ENCODE results near the gene TRPT1. TPM values are rescaled to one million over a fixed set of nuclear protein-coding genes. Genes with fewer than 3 reads are reported as not detected.

The TRPT1 gene
- total and polyA plus RNA-seq, 2 experiments from 2014 or later = 36.9 to 52.2 TPM

GRCh38 chr11:64192434-64192833 lies 33.6 kb downstream of the TRPT1 start:
- Histone ChIP-seq H3K4me1 (ENCODE audit: insufficient read depth) (no peaks in the 10 kb centered on the region; the same call in 1 of the 2 replicates), H3K4me3 (no peak overlapping the region), H4K20me1 (replicated peaks; ENCODE audit: insufficient read depth) (peaks cover 75% of the 10 kb centered on the region), H3F3A (replicated peaks; ENCODE audit: low read depth) (peaks cover 58% of the 10 kb centered on the region; the same call in 1 of the 2 replicates), H3K36me3 (ENCODE audit: insufficient read depth) (peaks cover 64% of the 10 kb centered on the region), H3K4me2 (no peak overlapping the region), H3K9me2 (ENCODE audit: insufficient read depth) (no peaks in the 10 kb centered on the region), H3K27me3 (ENCODE audit: insufficient read depth) (no peaks in the 10 kb centered on the region), H3K79me2 (replicated peaks; ENCODE audit: insufficient read depth) (peaks cover 8% of the 10 kb centered on the region; the same call in 1 of the 2 replicates), H3K27ac (ENCODE audit: low read depth) (0 out of 2 replicates have a peak overlapping the region, but pooled peaks have one; percentile 79), H2AFZ (no peak overlapping the region)
- no peak for DNase-seq (ENCODE audit: low spot score)
- Mint-ChIP-seq H3K9me3 (no peaks in the 10 kb centered on the region), H3K4me1 (peaks cover 5% of the 10 kb centered on the region), H3K4me3 (no peak overlapping the region), H3K27ac (no peak overlapping the region), H3K27me3 (ENCODE audit: insufficient read depth, low read depth, poor library complexity) (peaks cover 4% of the 10 kb centered on the region), H3K36me3 (ENCODE audit: low read depth) (peaks cover 75% of the 10 kb centered on the region)
- no peak for TF ChIP-seq NANOG (IDR thresholded peaks at IDR 0.05; ENCODE audit: borderline replicate concordance)
- no peak for TF ChIP-seq REST (IDR thresholded peaks at IDR 0.05; ENCODE audit: unreplicated experiment)
- ATAC-seq = no peak

GRCh38 chr11:64186492-64187165 lies 39.4 kb downstream of the TRPT1 start:
- Histone ChIP-seq H3K4me1 (ENCODE audit: insufficient read depth) (peaks cover 13% of the 10 kb centered on the region; the same call in 1 of the 2 replicates), H3K27me3 (ENCODE audit: insufficient read depth) (no peaks in the 10 kb centered on the region), H4K20me1 (replicated peaks; ENCODE audit: insufficient read depth) (peaks cover 49% of the 10 kb centered on the region), H3K4me2 (no peak overlapping the region), H3K9me2 (ENCODE audit: insufficient read depth) (no peaks in the 10 kb centered on the region), H3K36me3 (ENCODE audit: insufficient read depth) (peaks cover 13% of the 10 kb centered on the region), H3F3A (replicated peaks; ENCODE audit: low read depth) (peaks cover 45% of the 10 kb centered on the region), H3K79me2 (replicated peaks; ENCODE audit: insufficient read depth) (peaks cover 23% of the 10 kb centered on the region), H3K4me3 (no peak overlapping the region), H3K27ac (ENCODE audit: low read depth) (no peak overlapping the region; the same call in 1 of the 2 replicates), H2AFZ (no peak overlapping the region)
- no peaks in the 10 kb centered on the region for H3K9me3 Mint-ChIP-seq
- DNase-seq (ENCODE audit: low spot score) (peak; percentile 48), ATAC-seq (no peak)
- H3K4me1 Mint-ChIP-seq = peaks cover 25% of the 10 kb centered on the region
- H3K27me3 Mint-ChIP-seq (ENCODE audit: insufficient read depth, low read depth, poor library complexity) = peaks cover 26% of the 10 kb centered on the region
- H3K36me3 Mint-ChIP-seq (ENCODE audit: low read depth) = peaks cover 38% of the 10 kb centered on the region
- no peak overlapping the region for H3K4me3 Mint-ChIP-seq
- no peak overlapping the region for H3K27ac Mint-ChIP-seq
- no peak for TF ChIP-seq REST (IDR thresholded peaks at IDR 0.05; ENCODE audit: unreplicated experiment)
- TF ChIP-seq STAT1 (IDR thresholded peaks at IDR 0.05; ENCODE audit: unreplicated experiment) = no peak
- TF ChIP-seq POLR2AphosphoS5 (IDR thresholded peaks at IDR 0.05; ENCODE audit: low read depth) = no peak
- no peak for TF ChIP-seq ZNF462 (CRISPR knock-in tag; IDR thresholded peaks at IDR 0.05)
- TF ChIP-seq NANOG (IDR thresholded peaks at IDR 0.05; ENCODE audit: borderline replicate concordance) = no peak
